H1 (cell line): ENCODE measurements around the gene PDIA6. TPM values are rescaled to one million over a fixed set of nuclear protein-coding genes. Genes with fewer than 3 reads are reported as not detected.

Experiments
- CTCF ChIA-PET: fragments of 300-600 bp; sonication (Branson Sonifier 250); formaldehyde crosslinking; loops from one replicate; lab custom pipeline; 2021; ENCODE audit not compliant: partially characterized antibody; lab: Charles Lee
- POLR2A ChIA-PET: fragments of 300-600 bp; sonication (Branson Sonifier 250); formaldehyde crosslinking; loops from one replicate; lab custom pipeline; 2021; ENCODE audit warnings: inconsistent platforms; ENCODE audit not compliant: partially characterized antibody; lab: Charles Lee
- DNase-seq, 2 experiments: peaks; one replicate each; pipeline versions ENCODE4 v3.0.0 to v3.0.0-alpha.2; 2010 to 2022; ENCODE audit warnings: low spot score in 2 of 2, low read depth in 1 of 2, mixed read lengths in 1 of 2
- FAIRE-seq: peaks from 2 replicates; lab custom pipeline; 2011; peaks lifted over from hg19 to GRCh38; lab: Jason Lieb, UNC
- H2AFZ ChIP-seq: 2 replicates; pipeline ENCODE4 v1.8.1; 2012; ENCODE audit warnings: low read length, inconsistent platforms
- H2AK5ac ChIP-seq: 2 replicates; pipeline ENCODE4 v1.6.1; 2013; ENCODE audit warnings: low read depth, low read length
- H2BK120ac ChIP-seq: replicated peaks from 2 replicates; pipeline ENCODE3; 2013; ENCODE audit warnings: low read depth, low read length, inconsistent platforms
- H2BK12ac ChIP-seq: 2 replicates; pipeline ENCODE4 v1.6.1; 2013; ENCODE audit warnings: low read depth, low read length
- H2BK15ac ChIP-seq: 2 replicates; pipeline ENCODE4 v1.6.1; 2013; ENCODE audit warnings: low read length
- H2BK20ac ChIP-seq: 2 replicates; pipeline ENCODE4 v1.6.1; 2013; ENCODE audit warnings: low read length
- H2BK5ac ChIP-seq: 2 replicates; pipeline ENCODE4 v1.6.1; 2013; ENCODE audit warnings: low read depth, low read length
- H3K14ac ChIP-seq: 2 replicates; pipeline ENCODE4 v1.6.1; 2013; ENCODE audit warnings: inconsistent platforms; ENCODE audit not compliant: insufficient read length
- H3K18ac ChIP-seq: 2 replicates; pipeline ENCODE4 v1.6.1; 2013; ENCODE audit warnings: low read length; ENCODE audit errors: extremely low read depth
- H3K23ac ChIP-seq: 2 replicates; pipeline ENCODE4 v1.6.1; 2013; ENCODE audit warnings: inconsistent platforms; ENCODE audit not compliant: insufficient read length
- H3K23me2 ChIP-seq: 2 replicates; pipeline ENCODE4 v1.6.1; 2013; ENCODE audit warnings: low read depth, low read length
- H3K27ac ChIP-seq: 2 replicates; pipeline ENCODE4 v1.6.1; 2011; ENCODE audit warnings: low read depth, low read length, inconsistent platforms
- H3K27me3 ChIP-seq, 4 experiments: replicated peaks in 1 of 4; 1 replicate in 1 of 4; 2 replicates in 3 of 4; pipeline versions ENCODE4 v1.6.1 to v1.8.1; 2011 to 2013; ENCODE audit warnings: low read length in 3 of 4, mild to moderate bottlenecking in 3 of 4, inconsistent platforms in 2 of 4, mixed read lengths in 2 of 4, moderate library complexity in 1 of 4; ENCODE audit not compliant: control insufficient read depth in 3 of 4, insufficient read depth in 3 of 4; ENCODE audit errors: extremely low read depth in 1 of 4
- H3K36me3 ChIP-seq, 4 experiments: 2 replicates each; pipeline versions ENCODE4 v1.6.1 to v1.8.1; 2011 to 2013; ENCODE audit warnings: mild to moderate bottlenecking in 4 of 4, low read length in 3 of 4, moderate library complexity in 2 of 4, control low read depth in 1 of 4, inconsistent platforms in 1 of 4; ENCODE audit not compliant: insufficient read depth in 4 of 4, control insufficient read depth in 2 of 4
- H3K4ac ChIP-seq: replicated peaks from 2 replicates; pipeline ENCODE3; 2013; ENCODE audit warnings: low read length, low read depth, mixed read lengths, inconsistent platforms; ENCODE audit not compliant: insufficient read length
- H3K4me1 ChIP-seq, 4 experiments: replicated peaks in 1 of 4; 1 replicate in 1 of 4; 2 replicates in 3 of 4; pipeline versions ENCODE4 v1.6.1 to v1.8.1; 2011 to 2013; ENCODE audit warnings: low read length in 3 of 4, inconsistent platforms in 2 of 4, mixed read lengths in 1 of 4; ENCODE audit not compliant: insufficient read depth in 4 of 4, control insufficient read depth in 3 of 4
- H3K4me2 ChIP-seq, 2 experiments: 2 replicates each; pipeline versions ENCODE4 v1.6.1 to v1.8.1; 2011 to 2013; ENCODE audit warnings: low read depth in 2 of 2, low read length in 2 of 2, control low read depth in 1 of 2, inconsistent platforms in 1 of 2, mild to moderate bottlenecking in 1 of 2; ENCODE audit not compliant: insufficient read depth in 1 of 2
- H3K4me3 ChIP-seq, 4 experiments: fragments of 200-600, 300-600 bp in 1 of 4; sonication (generic), shearing (Covaris generic), sonication (Bioruptor Twin) in 1 of 4; 2 replicates each; pipeline versions ENCODE4 v1.5.1 to v1.8.1; 2011 to 2016; ENCODE audit warnings: low read length in 4 of 4, low read depth in 3 of 4, control low read depth in 2 of 4, inconsistent platforms in 2 of 4, mild to moderate bottlenecking in 2 of 4, mixed read lengths in 1 of 4, moderate library complexity in 1 of 4; ENCODE audit not compliant: insufficient read depth in 2 of 4; ENCODE audit errors: extremely low read depth in 1 of 4
- H3K56ac ChIP-seq: replicated peaks from 2 replicates; pipeline ENCODE3; 2013; ENCODE audit warnings: low read depth, mild to moderate bottlenecking, mixed read lengths, low read length, inconsistent platforms; ENCODE audit not compliant: insufficient read length
- H3K79me1 ChIP-seq: 2 replicates; pipeline ENCODE4 v1.6.1; 2013; ENCODE audit warnings: low read depth, low read length, control low read depth
- H3K79me2 ChIP-seq, 2 experiments: 2 replicates each; pipeline versions ENCODE4 v1.6.1 to v1.8.1; 2012 to 2013; ENCODE audit warnings: low read length in 2 of 2, mild to moderate bottlenecking in 2 of 2, inconsistent platforms in 1 of 2; ENCODE audit not compliant: insufficient read depth in 2 of 2, control insufficient read depth in 1 of 2
- H3K9ac ChIP-seq, 4 experiments: replicated peaks in 1 of 4; 1 replicate in 1 of 4; 2 replicates in 3 of 4; pipeline versions ENCODE4 v1.6.1 to v1.8.1; 2011 to 2013; ENCODE audit warnings: low read depth in 3 of 4, low read length in 3 of 4, control low read depth in 2 of 4, mild to moderate bottlenecking in 2 of 4, moderate library complexity in 2 of 4, inconsistent platforms in 1 of 4; ENCODE audit errors: extremely low read depth in 1 of 4
- H3K9me3 ChIP-seq, 2 experiments: 2 replicates each; pipeline versions ENCODE4 v1.6.1 to v1.8.1; 2012 to 2013; ENCODE audit warnings: mild to moderate bottlenecking in 2 of 2, moderate library complexity in 2 of 2, control low read depth in 1 of 2, inconsistent platforms in 1 of 2, low read depth in 1 of 2, low read length in 1 of 2, mixed read lengths in 1 of 2; ENCODE audit not compliant: insufficient read depth in 2 of 2
- H4K20me1 ChIP-seq, 2 experiments: replicated peaks in 1 of 2; 2 replicates each; pipeline versions ENCODE3 to v1.8.1; 2011 to 2013; ENCODE audit warnings: inconsistent platforms in 2 of 2, low read length in 2 of 2, mild to moderate bottlenecking in 1 of 2; ENCODE audit not compliant: insufficient read depth in 2 of 2, control insufficient read depth in 1 of 2
- H4K5ac ChIP-seq: 2 replicates; pipeline ENCODE4 v1.6.1; 2013; ENCODE audit warnings: low read length, low read depth, mixed read lengths, inconsistent platforms; ENCODE audit not compliant: insufficient read length
- H4K8ac ChIP-seq: 2 replicates; pipeline ENCODE4 v1.8.0; 2013; ENCODE audit warnings: mild to moderate bottlenecking, moderate library complexity, low read length, inconsistent platforms; ENCODE audit not compliant: insufficient read depth; ENCODE audit errors: extremely low read depth
- H4K91ac ChIP-seq: replicated peaks from 2 replicates; pipeline ENCODE3; 2013; ENCODE audit warnings: low read length, mixed read lengths, inconsistent platforms; ENCODE audit not compliant: insufficient read length
- CBX8 ChIP-seq: fragments of 300-800, 300-1000 bp; sonication (generic); IDR thresholded peaks from 2 replicates; pipeline ENCODE4 v1.7.1; 2016; ENCODE audit warnings: low read depth, low read length, borderline replicate concordance
- CHD1 ChIP-seq: IDR thresholded peaks from 2 replicates; pipeline ENCODE4 v1.6.1; 2012; ENCODE audit warnings: low read depth, low read length, improper control_type of control experiment
- CREB1 ChIP-seq: IDR thresholded peaks from 2 replicates; pipeline ENCODE4 v1.6.1; 2012; ENCODE audit warnings: inconsistent platforms
- KDM1A ChIP-seq: fragments of 200-600, 300-600 bp; sonication (generic); IDR thresholded peaks from 2 replicates; pipeline ENCODE4 v1.7.1; 2016; ENCODE audit warnings: mild to moderate bottlenecking, low read length, borderline replicate concordance
- KDM5A ChIP-seq: fragments of 200-600 bp; IDR thresholded peaks from 2 replicates; pipeline ENCODE4 v1.7.1; 2012; ENCODE audit warnings: mild to moderate bottlenecking, low read length, inconsistent platforms, mixed read lengths
- NANOG ChIP-seq: IDR thresholded peaks from 2 replicates; pipeline ENCODE4 v1.6.1; 2011; ENCODE audit warnings: low read length, low read depth, mild to moderate bottlenecking, inconsistent platforms; ENCODE audit not compliant: insufficient read depth, poor library complexity, severe bottlenecking
- POLR2AphosphoS5 ChIP-seq: IDR thresholded peaks from 2 replicates; pipeline ENCODE4 v1.6.1; 2011; ENCODE audit warnings: low read depth, low read length
- RXRA ChIP-seq: IDR thresholded peaks from 2 replicates; pipeline ENCODE4 v1.6.1; 2011; ENCODE audit warnings: low read depth, mild to moderate bottlenecking, low read length, moderate library complexity; ENCODE audit not compliant: insufficient read depth
- SP2 ChIP-seq: IDR thresholded peaks from 2 replicates; pipeline ENCODE4 v1.6.1; 2012; ENCODE audit warnings: mild to moderate bottlenecking, low read length, inconsistent platforms
- TAF1 ChIP-seq: IDR thresholded peaks from 2 replicates; pipeline ENCODE4 v1.6.1; 2011; ENCODE audit warnings: mild to moderate bottlenecking, low read depth, low read length
- TBP ChIP-seq: IDR thresholded peaks from 2 replicates; pipeline ENCODE4 v1.6.1; 2011; ENCODE audit warnings: low read depth, low read length, improper control_type of control experiment
- YY1 ChIP-seq: IDR thresholded peaks from 2 replicates; pipeline ENCODE4 v1.6.1; 2011; ENCODE audit warnings: low read depth, mild to moderate bottlenecking, low read length
- ZNF274 ChIP-seq: IDR thresholded peaks from 2 replicates; pipeline ENCODE4 v1.7.0; 2012; ENCODE audit warnings: low read length, borderline replicate concordance; ENCODE audit errors: extremely low read depth
- WGBS, 2 experiments: shearing (Covaris generic) in 1 of 2; methylation state at CpG; one replicate each; pipeline versions ENCODE4 v1.1.6 to v1.1.7; 2013 to 2015; ENCODE audit warnings: low lambda C conversion rate in 2 of 2, mixed read lengths in 2 of 2, inconsistent platforms in 1 of 2, low coverage in 1 of 2, missing lambda C conversion rate in 1 of 2; ENCODE audit not compliant: insufficient replicate concordance in 2 of 2, insufficient coverage in 1 of 2, insufficient read length in 1 of 2; ENCODE audit errors: extremely low coverage in 1 of 2, missing lambda C conversion rate in 1 of 2; 5-methylcytosine and 5-hydroxymethylcytosine counted together
- polyA plus RNA-seq, 7 experiments: library from polyadenylated mRNA; depleted of rRNA in 3 of 7; stranded (reverse) in 5 of 7; unstranded in 2 of 7; fragments of >200 nt in 5 of 7; fragments of 200-250 nt in 2 of 7; gene quantifications; 1 replicate in 5 of 7; 2 replicates in 1 of 7; 4 replicates in 1 of 7; pipeline versions ENCODE4 v1.2.1 to v1.2.3, GENCODE V29; 2011 to 2013; ENCODE audit warnings: missing spikeins in 2 of 7, mixed read lengths in 2 of 7
- total RNA-seq: library from RNA; stranded (reverse); fragmentation: NEBNext Ultra II Directional; extraction: Animal tissue kit (Norgen Biotek cat#: 25700); gene quantifications from 2 replicates; pipeline ENCODE4 v1.2.1, GENCODE V29; 2021

The PDIA6 gene
- total and polyA plus RNA-seq, 2 of the 8 experiments (the other 6 are each of a cell fraction or from before 2014, with no cell fraction given), result 181 to 384 TPM

- Histone ChIP-seq H3K36me3 (no peaks in the 10 kb centered on the region), H2BK120ac (no peak overlapping the region), H2BK20ac (no peak overlapping the region), H3K9ac (no peak overlapping the region), H2AFZ (peak overlapping the region; percentile 74; the same call in 1 of the 2 replicates), H4K5ac (no peak overlapping the region), H2BK15ac (no peak overlapping the region), H3K18ac (peak overlapping the region; percentile 97), H3K23me2 (no peaks in the 10 kb centered on the region), H3K4me2 (peak overlapping the region in 1 of 2 experiments; percentile 74; a peak in 3 of 4 replicates), H3K79me2 (no peaks in the 10 kb centered on the region), H2BK5ac (no peak overlapping the region), H2BK12ac (peak overlapping the region; percentile 28; the same call in 1 of the 2 replicates), H4K20me1 (no peaks in the 10 kb centered on the region), H3K4ac (peak overlapping the region; percentile 73), H3K27me3 (peaks cover 0 to 7% (median 4%) of the 10 kb centered on the region in 4 experiments; a peak in 3 of 7 replicates), H3K27ac (no peak overlapping the region), H3K9me3 (no peaks in the 10 kb centered on the region), H3K23ac (no peak overlapping the region), H4K8ac (no peak overlapping the region), H3K4me1 (peaks cover 0 to 7% (median 4%) of the 10 kb centered on the region in 4 experiments; a peak in 5 of 7 replicates), H2AK5ac (no peak overlapping the region), H3K4me3 (peak overlapping the region in 2 of 4 experiments; percentile 36 to 52; a peak in 4 of 8 replicates), H3K56ac (no peak overlapping the region), H3K79me1 (no peaks in the 10 kb centered on the region), H3K14ac (no peak overlapping the region), H4K91ac (no peak overlapping the region)
- FAIRE-seq, result peak; percentile 70
- DNase-seq, result peak; percentile 70 to 96
- CTCF ChIA-PET, result interaction anchor here (0.6 to 11.2 kb wide), 85 partner anchors 9 to 866 kb away, joined by 3 to 234 read pairs (median 4); partner anchors contain the start of genes KCNF1 and PDIA6
- POLR2A ChIA-PET, result interaction anchor here (0.6 to 1.7 kb wide), 5 partner anchors 10 to 298 kb away, joined by 3 to 6 read pairs (median 4); partner anchors contain the start of gene PDIA6
- 19% methylated on average over 27 of the region's 30 CpGs; no CpG with 5 or more reads in 1 of the 2 experiments for WGBS, 2 experiments
- no peak for TF ChIP-seq POLR2AphosphoS5
- no peak for TF ChIP-seq CHD1
- TF ChIP-seq TBP, result no peak
- no peak for TF ChIP-seq RXRA
- no peak for TF ChIP-seq KDM1A
- no peak for TF ChIP-seq KDM5A
- no peak for TF ChIP-seq NANOG
- no peak for TF ChIP-seq SP2
- TF ChIP-seq CBX8, result no peak
- 0 out of 2 replicates have a peak, but pooled peaks have one; percentile 50 for TF ChIP-seq YY1
- TF ChIP-seq ZNF274, result no peak
- TF ChIP-seq CREB1, result peak; percentile 80
- no peak for TF ChIP-seq TAF1
Measured at GRCh38 chr2:10832203-10832936, 19.8 kb upstream of the PDIA6 start.
